Ishikawa (cell line): ENCODE data around the gene MYO15B.

Experiments used
- EP300 ChIP-seq: IDR thresholded peaks from 2 replicates; pipeline ENCODE4 v1.6.1; 2012; ENCODE audit warnings: borderline replicate concordance
- ZBTB7A ChIP-seq: IDR thresholded peaks from 2 replicates; pipeline ENCODE4 v1.6.1; 2012; ENCODE audit warnings: low read depth

GRCh38 chr17:75635610-75636202 lies 48.1 kb downstream of the MYO15B start:
- no peak for TF ChIP-seq EP300
- TF ChIP-seq ZBTB7A: no peak
